ENCODE data around the gene RPS27L. TPM values are rescaled to one million over a fixed set of nuclear protein-coding genes. Genes with fewer than 3 reads are reported as not detected.

The RPS27L gene
- total and polyA plus RNA-seq, 2 experiments from 2014 or later = 134 to 528 TPM

DNA sequence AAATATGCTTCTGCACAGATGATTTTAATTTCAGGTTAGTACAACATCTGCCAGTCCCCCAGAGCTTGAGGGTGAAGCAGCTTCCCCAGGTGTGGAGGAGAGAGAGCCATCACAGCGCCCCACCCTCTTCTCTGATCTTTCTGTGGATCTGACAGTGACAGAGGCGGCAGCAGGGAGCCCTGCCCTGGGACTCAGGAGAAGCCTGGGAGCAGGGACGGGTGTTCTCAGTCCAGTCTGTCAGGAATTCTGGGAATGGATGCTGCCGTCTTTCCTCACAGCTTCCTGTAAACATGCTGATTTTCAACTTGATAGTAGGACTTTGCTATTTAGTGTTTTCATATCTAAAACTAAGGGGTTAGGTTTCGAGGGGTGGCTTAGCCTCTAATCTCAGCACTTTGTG is 20.8 kb upstream of the RPS27L start:
- no peaks in the 10 kb centered on the region for H3K9me3 ChIP-seq (ENCODE audit: low read depth)
- TF ChIP-seq EZH2 (IDR thresholded peaks at IDR 0.05; ENCODE audit: borderline replicate concordance) (no peak), EZH2phosphoT487 (IDR thresholded peaks at IDR 0.05; ENCODE audit: low read depth, severe bottlenecking, unreplicated experiment) (no peak)
- TF ChIP-seq, protein P1, sequence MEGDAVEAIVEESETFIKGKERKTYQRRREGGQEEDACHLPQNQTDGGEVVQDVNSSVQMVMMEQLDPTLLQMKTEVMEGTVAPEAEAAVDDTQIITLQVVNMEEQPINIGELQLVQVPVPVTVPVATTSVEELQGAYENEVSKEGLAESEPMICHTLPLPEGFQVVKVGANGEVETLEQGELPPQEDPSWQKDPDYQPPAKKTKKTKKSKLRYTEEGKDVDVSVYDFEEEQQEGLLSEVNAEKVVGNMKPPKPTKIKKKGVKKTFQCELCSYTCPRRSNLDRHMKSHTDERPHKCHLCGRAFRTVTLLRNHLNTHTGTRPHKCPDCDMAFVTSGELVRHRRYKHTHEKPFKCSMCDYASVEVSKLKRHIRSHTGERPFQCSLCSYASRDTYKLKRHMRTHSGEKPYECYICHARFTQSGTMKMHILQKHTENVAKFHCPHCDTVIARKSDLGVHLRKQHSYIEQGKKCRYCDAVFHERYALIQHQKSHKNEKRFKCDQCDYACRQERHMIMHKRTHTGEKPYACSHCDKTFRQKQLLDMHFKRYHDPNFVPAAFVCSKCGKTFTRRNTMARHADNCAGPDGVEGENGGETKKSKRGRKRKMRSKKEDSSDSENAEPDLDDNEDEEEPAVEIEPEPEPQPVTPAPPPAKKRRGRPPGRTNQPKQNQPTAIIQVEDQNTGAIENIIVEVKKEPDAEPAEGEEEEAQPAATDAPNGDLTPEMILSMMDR (IDR thresholded peaks at IDR 0.05; ENCODE audit: poor library complexity) = no peak
- peak overlapping the region; percentile 48 for H3K4me2 ChIP-seq
- H4K20me1 ChIP-seq (ENCODE audit: insufficient read depth, poor library complexity, severe bottlenecking) = no peaks in the 10 kb centered on the region
- peak; percentile 46 for DNase-seq (ENCODE audit: low spot score)
- peaks cover 10% of the 10 kb centered on the region for H3K4me1 ChIP-seq (ENCODE audit: insufficient read depth)
- H3K36me3 ChIP-seq (replicated peaks; ENCODE audit: insufficient read depth, low read depth) = no peaks in the 10 kb centered on the region
- 34% methylated on average over 5 of the region's 5 CpGs for WGBS (ENCODE audit: low lambda C conversion rate, missing lambda C conversion rate)
- no peaks in the 10 kb centered on the region for H3K9me2 ChIP-seq (replicated peaks; ENCODE audit: insufficient read depth)
- no peaks in the 10 kb centered on the region for H3K79me2 ChIP-seq
- H3K27me3 ChIP-seq = no peaks in the 10 kb centered on the region
- no peak overlapping the region for H2AFZ ChIP-seq
- peak overlapping the region; percentile 32 for H3K27ac ChIP-seq
- no peak overlapping the region for H3K4me3 ChIP-seq

- Histone ChIP-seq H3K4me3 (no peak overlapping the region), H3K79me2 (no peaks in the 10 kb centered on the region), H3K27me3 (no peaks in the 10 kb centered on the region), H2AFZ (no peak overlapping the region), H3K9me2 (replicated peaks; ENCODE audit: insufficient read depth) (no peaks in the 10 kb centered on the region), H3K4me1 (ENCODE audit: insufficient read depth) (peaks cover 10% of the 10 kb centered on the region), H3K27ac (no peak overlapping the region), H3K4me2 (no peak overlapping the region), H4K20me1 (ENCODE audit: insufficient read depth, poor library complexity, severe bottlenecking) (no peaks in the 10 kb centered on the region), H3K9me3 (ENCODE audit: low read depth) (no peaks in the 10 kb centered on the region), H3K36me3 (replicated peaks; ENCODE audit: insufficient read depth, low read depth) (no peaks in the 10 kb centered on the region)
- no peak for DNase-seq (ENCODE audit: low spot score)
- TF ChIP-seq EZH2 (IDR thresholded peaks at IDR 0.05; ENCODE audit: borderline replicate concordance) (no peak), EZH2phosphoT487 (IDR thresholded peaks at IDR 0.05; ENCODE audit: low read depth, severe bottlenecking, unreplicated experiment) (no peak)
- TF ChIP-seq, protein P1 (IDR thresholded peaks at IDR 0.05; ENCODE audit: poor library complexity) = no peak
- WGBS (ENCODE audit: low lambda C conversion rate, missing lambda C conversion rate) = 96% methylated on average over 3 of the region's 3 CpGs
These were observed 19.0 kb upstream of the RPS27L start for GRCh38 chr15:63176302-63176701.

GRCh38 chr15:63172851-63173451 is 15.7 kb upstream of the RPS27L start:
- Histone ChIP-seq H3K4me2 (no peak overlapping the region), H3K4me3 (no peak overlapping the region), H3K36me3 (replicated peaks; ENCODE audit: insufficient read depth, low read depth) (no peaks in the 10 kb centered on the region), H3K9me2 (replicated peaks; ENCODE audit: insufficient read depth) (no peaks in the 10 kb centered on the region), H2AFZ (no peak overlapping the region), H3K9me3 (ENCODE audit: low read depth) (no peaks in the 10 kb centered on the region), H3K4me1 (ENCODE audit: insufficient read depth) (peaks cover 5% of the 10 kb centered on the region), H3K79me2 (no peaks in the 10 kb centered on the region), H3K27me3 (no peaks in the 10 kb centered on the region), H3K27ac (no peak overlapping the region), H4K20me1 (ENCODE audit: insufficient read depth, poor library complexity, severe bottlenecking) (no peaks in the 10 kb centered on the region)
- no peak for TF ChIP-seq EZH2phosphoT487 (IDR thresholded peaks at IDR 0.05; ENCODE audit: low read depth, severe bottlenecking, unreplicated experiment)
- TF ChIP-seq, protein P1 (IDR thresholded peaks at IDR 0.05; ENCODE audit: poor library complexity) = no peak
- TF ChIP-seq EZH2 (IDR thresholded peaks at IDR 0.05; ENCODE audit: borderline replicate concordance) = no peak
- WGBS (ENCODE audit: low lambda C conversion rate, missing lambda C conversion rate) = 68% methylated on average over 3 of the region's 3 CpGs
- peak; percentile 14 for DNase-seq (ENCODE audit: low spot score)
